DND-41 (cell line): ENCODE results near the gene HAX1.
"Not testable (repeated sequence)": the region's sequence is repeated elsewhere in the genome, so short reads cannot be mapped to it uniquely, and the experiment has no call there.

Experiments
- ATAC-seq: fragments of 200-7000 bp; cut with Tn5 transposase; 3 replicates; pipeline ENCODE4 v1.9.1; 2021; ENCODE audit warnings: low read depth; ENCODE audit not compliant: insufficient read depth
- DNase-seq: peaks from one replicate; pipeline ENCODE4 v3.0.0-alpha.2; 2020
- H2AFZ ChIP-seq: 2 replicates; pipeline ENCODE4 v1.6.0; 2012; ENCODE audit warnings: low read depth, low read length
- H3K27ac ChIP-seq: 2 replicates; pipeline ENCODE4 v1.5.1; 2012; ENCODE audit warnings: low read length, inconsistent platforms
- H3K27me3 ChIP-seq: fragments of 200-600 bp; sonication (generic); 2 replicates; pipeline ENCODE4 v1.6.0; 2012; ENCODE audit warnings: low read length, mild to moderate bottlenecking, inconsistent platforms; ENCODE audit not compliant: insufficient read depth, poor library complexity
- H3K36me3 ChIP-seq: 2 replicates; pipeline ENCODE4 v1.5.1; 2012; ENCODE audit warnings: low read length, inconsistent platforms; ENCODE audit not compliant: insufficient read depth
- H3K4me1 ChIP-seq: 2 replicates; pipeline ENCODE4 v1.5.1; 2012; ENCODE audit warnings: mild to moderate bottlenecking, low read length; ENCODE audit not compliant: insufficient read depth
- H3K4me2 ChIP-seq: 2 replicates; pipeline ENCODE4 v1.6.0; 2012; ENCODE audit warnings: mild to moderate bottlenecking, moderate library complexity, low read length, inconsistent platforms; ENCODE audit not compliant: insufficient read depth
- H3K4me3 ChIP-seq, 2 experiments: fragments of 200-600 bp in 1 of 2; shearing (Covaris generic) in 1 of 2; 2 replicates each; pipeline ENCODE4 v1.5.1; 2012 to 2016; ENCODE audit warnings: inconsistent platforms in 2 of 2, low read length in 2 of 2, mild to moderate bottlenecking in 2 of 2, low read depth in 1 of 2, moderate library complexity in 1 of 2
- H3K79me2 ChIP-seq: 2 replicates; pipeline ENCODE4 v1.6.0; 2012; ENCODE audit warnings: low read length, inconsistent platforms; ENCODE audit not compliant: insufficient read depth
- H3K9ac ChIP-seq: 2 replicates; pipeline ENCODE4 v1.6.0; 2012; ENCODE audit warnings: low read depth, mild to moderate bottlenecking, inconsistent platforms, low read length, moderate library complexity
- H3K9me3 ChIP-seq: 2 replicates; pipeline ENCODE4 v1.5.1; 2012; ENCODE audit warnings: low read length, moderate library complexity, mild to moderate bottlenecking, inconsistent platforms; ENCODE audit not compliant: insufficient read depth, severe bottlenecking
- H4K20me1 ChIP-seq: 2 replicates; pipeline ENCODE4 v1.6.0; 2012; ENCODE audit warnings: low read length; ENCODE audit not compliant: insufficient read depth
- EZH2 ChIP-seq: IDR thresholded peaks from 3 replicates; pipeline ENCODE4 v1.6.1; 2012; ENCODE audit warnings: borderline replicate concordance, low read depth, mild to moderate bottlenecking, moderate library complexity, low read length, inconsistent platforms; ENCODE audit not compliant: severe bottlenecking
- TF ChIP-seq, protein P1 (sequence below): IDR thresholded peaks from 2 replicates; pipeline ENCODE4 v1.5.1; 2012; ENCODE audit warnings: borderline replicate concordance, low read length, moderate library complexity, mild to moderate bottlenecking; ENCODE audit not compliant: poor library complexity, severe bottlenecking; ENCODE audit errors: extremely low read depth

Gene HAX1

DNA sequence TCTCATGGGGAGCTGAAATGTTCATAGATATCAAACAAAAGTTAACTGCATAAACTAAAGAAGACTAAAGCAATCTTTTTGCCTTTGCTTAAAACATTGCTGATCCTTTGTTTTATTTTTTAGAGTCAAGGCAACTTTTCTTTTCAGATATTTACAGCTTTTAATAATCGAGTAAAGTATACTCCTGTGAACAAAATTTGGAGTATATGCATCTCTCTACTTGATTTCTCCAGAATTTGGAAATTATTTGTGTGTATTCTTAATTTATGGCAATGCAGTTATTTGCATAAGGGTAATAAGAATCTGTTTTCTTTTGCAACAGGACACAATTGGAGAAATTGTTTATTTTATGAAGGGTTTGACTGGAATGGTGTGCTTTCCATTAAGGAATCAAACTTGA lies 44.3 kb downstream of the HAX1 start:
- Histone ChIP-seq H3K36me3 (no peaks in the 10 kb centered on the region), H3K27ac (no peak overlapping the region), H3K9ac (no peak overlapping the region), H4K20me1 (no peaks in the 10 kb centered on the region), H3K27me3 (no peaks in the 10 kb centered on the region), H2AFZ (no peak overlapping the region), H3K4me3 (no peak overlapping the region), H3K9me3 (peaks cover 12% of the 10 kb centered on the region), H3K4me1 (no peaks in the 10 kb centered on the region), H3K4me2 (no peak overlapping the region), H3K79me2 (no peaks in the 10 kb centered on the region)
- no peak for ATAC-seq
- DNase-seq: no peak
- no peak for TF ChIP-seq EZH2
- TF ChIP-seq, protein P1, sequence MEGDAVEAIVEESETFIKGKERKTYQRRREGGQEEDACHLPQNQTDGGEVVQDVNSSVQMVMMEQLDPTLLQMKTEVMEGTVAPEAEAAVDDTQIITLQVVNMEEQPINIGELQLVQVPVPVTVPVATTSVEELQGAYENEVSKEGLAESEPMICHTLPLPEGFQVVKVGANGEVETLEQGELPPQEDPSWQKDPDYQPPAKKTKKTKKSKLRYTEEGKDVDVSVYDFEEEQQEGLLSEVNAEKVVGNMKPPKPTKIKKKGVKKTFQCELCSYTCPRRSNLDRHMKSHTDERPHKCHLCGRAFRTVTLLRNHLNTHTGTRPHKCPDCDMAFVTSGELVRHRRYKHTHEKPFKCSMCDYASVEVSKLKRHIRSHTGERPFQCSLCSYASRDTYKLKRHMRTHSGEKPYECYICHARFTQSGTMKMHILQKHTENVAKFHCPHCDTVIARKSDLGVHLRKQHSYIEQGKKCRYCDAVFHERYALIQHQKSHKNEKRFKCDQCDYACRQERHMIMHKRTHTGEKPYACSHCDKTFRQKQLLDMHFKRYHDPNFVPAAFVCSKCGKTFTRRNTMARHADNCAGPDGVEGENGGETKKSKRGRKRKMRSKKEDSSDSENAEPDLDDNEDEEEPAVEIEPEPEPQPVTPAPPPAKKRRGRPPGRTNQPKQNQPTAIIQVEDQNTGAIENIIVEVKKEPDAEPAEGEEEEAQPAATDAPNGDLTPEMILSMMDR: no peak

DNA sequence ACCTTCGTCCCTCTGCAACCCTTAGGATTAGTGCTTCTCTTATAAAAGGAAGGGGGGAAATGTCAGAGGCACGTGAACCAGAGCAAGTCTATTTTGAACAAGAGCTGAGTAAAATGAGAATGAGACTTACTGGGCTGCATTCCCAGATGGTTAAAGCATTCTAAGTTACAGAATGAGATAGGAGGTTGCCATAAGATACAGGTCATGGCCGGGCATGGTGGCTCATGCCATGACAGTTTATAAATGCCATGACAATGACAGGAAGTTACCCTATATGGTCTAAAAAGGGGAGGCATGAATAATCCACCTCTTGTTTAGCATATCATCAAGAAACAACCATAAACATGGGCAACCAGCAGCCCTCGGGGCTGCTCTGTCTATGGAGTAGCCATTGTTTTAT lies 46.0 kb downstream of the HAX1 start:
- no peaks in the 10 kb centered on the region for H3K4me1 ChIP-seq
- H3K9me3 ChIP-seq: peaks cover 12% of the 10 kb centered on the region
- H3K27me3 ChIP-seq: no peaks in the 10 kb centered on the region
- H3K4me3 ChIP-seq: no peak overlapping the region
- H3K9ac ChIP-seq: no peak overlapping the region
- DNase-seq: no peak
- H3K79me2 ChIP-seq: no peaks in the 10 kb centered on the region
- no peak overlapping the region for H3K4me2 ChIP-seq
- no peak for ATAC-seq
- H2AFZ ChIP-seq: no peak overlapping the region
- TF ChIP-seq, protein P1: no peak
- TF ChIP-seq EZH2: no peak
- H3K27ac ChIP-seq: no peak overlapping the region
- H4K20me1 ChIP-seq: no peaks in the 10 kb centered on the region
- no peaks in the 10 kb centered on the region for H3K36me3 ChIP-seq

DNA sequence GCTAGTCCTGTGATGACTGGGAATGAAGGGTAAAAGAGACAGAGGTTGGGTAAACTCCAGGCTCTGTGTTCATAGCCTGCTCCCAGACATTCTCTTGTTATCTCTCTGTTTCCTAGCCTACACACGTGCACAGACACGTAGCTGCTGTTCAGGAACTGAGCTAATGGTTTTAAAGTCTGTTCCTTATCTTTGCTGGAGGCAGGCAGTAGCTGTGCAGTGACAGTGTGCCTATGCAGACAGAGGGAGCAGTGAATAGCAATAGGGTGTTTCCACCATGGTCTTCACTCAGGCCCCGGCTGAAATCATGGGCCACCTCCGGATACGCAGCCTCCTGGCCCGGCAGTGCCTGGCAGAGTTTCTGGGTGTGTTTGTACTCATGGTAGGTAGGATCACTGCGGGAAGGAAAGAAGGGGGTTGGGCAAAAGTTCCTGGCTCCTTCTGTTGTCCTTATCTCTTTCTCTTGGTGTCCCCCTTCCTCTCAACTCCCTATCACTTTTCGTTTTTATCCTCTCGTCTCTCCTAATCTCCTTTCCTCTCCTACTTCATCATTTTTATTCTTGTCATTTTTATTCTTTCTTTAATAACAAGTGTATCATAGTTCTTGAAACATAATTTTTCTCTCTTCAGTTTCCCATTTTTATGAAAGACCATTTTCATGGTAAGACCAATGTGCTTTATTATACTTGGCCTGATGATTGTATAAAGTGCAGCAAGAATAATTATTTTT lies 48.6 kb downstream of the HAX1 start, which contains the start of gene AQP10:
AQP10 (plus strand) TSS at position 212 of the 727 bp plus-strand sequence; CDS start at position 275, 63 bp downstream.
- H3K27ac ChIP-seq: no peak within 1 kb of the TSS
- DNase-seq: no peak
- H4K20me1 ChIP-seq: peaks cover 3% of the 10 kb centered on the region; the same call in 1 of the 2 replicates
- no peak for TF ChIP-seq EZH2
- TF ChIP-seq, protein P1: no peak
- no peaks in the 10 kb centered on the region for H3K27me3 ChIP-seq
- H3K79me2 ChIP-seq: peaks cover 3% of the 10 kb centered on the region
- no peak within 1 kb of the TSS for H3K4me2 ChIP-seq
- H3K4me3 ChIP-seq: no peak within 1 kb of the TSS
- H2AFZ ChIP-seq: no peak within 1 kb of the TSS
- no peak for ATAC-seq
- no peaks in the 10 kb centered on the region for H3K36me3 ChIP-seq
- no peak within 1 kb of the TSS for H3K9ac ChIP-seq
- peaks cover 12% of the 10 kb centered on the region for H3K9me3 ChIP-seq
- H3K4me1 ChIP-seq: peaks cover 17% of the 10 kb centered on the region

DNA sequence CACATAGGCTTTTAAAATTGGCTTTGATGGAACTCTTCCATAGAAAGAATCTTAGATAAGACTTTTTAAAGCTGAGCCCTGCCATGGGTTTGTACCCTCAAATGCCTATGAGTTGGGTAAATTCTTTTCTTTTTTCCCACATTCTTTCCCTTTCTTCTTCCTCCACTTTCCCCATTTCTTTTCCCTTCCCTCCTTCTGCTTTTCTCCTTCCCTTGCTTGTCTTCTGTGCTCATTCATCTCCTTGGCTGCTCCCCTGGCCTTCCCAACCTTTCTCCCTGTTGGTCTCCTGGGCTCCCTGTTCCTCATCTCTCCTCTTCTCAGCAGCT lies 49.1 kb downstream of the HAX1 start:
- not testable (repeated sequence) for H3K27ac ChIP-seq, ATAC-seq, H3K9ac ChIP-seq, H3K9me3 ChIP-seq, H3K4me3 ChIP-seq, H3K36me3 ChIP-seq, H3K4me2 ChIP-seq, H4K20me1 ChIP-seq, H2AFZ ChIP-seq, H3K79me2 ChIP-seq, H3K27me3 ChIP-seq, DNase-seq
- H3K4me1 ChIP-seq: peaks cover 22% of the 10 kb centered on the region
